Ishikawa (cell line): ENCODE results near the gene KCNIP3.

ENCODE experiments used
- CEBPB ChIP-seq: IDR thresholded peaks from 2 replicates; pipeline ENCODE4 v1.6.1; 2012
- CREB1 ChIP-seq: IDR thresholded peaks from 2 replicates; pipeline ENCODE4 v1.6.1; 2012; ENCODE audit warnings: low read depth
- EGR1 ChIP-seq: IDR thresholded peaks from 2 replicates; pipeline ENCODE4 v1.6.1; 2012
- EP300 ChIP-seq: IDR thresholded peaks from 2 replicates; pipeline ENCODE4 v1.6.1; 2012; ENCODE audit warnings: borderline replicate concordance
- FOXM1 ChIP-seq: IDR thresholded peaks from 2 replicates; pipeline ENCODE4 v1.6.1; 2012; ENCODE audit warnings: low read depth, borderline replicate concordance
- NFIC ChIP-seq: IDR thresholded peaks from 2 replicates; pipeline ENCODE4 v1.6.1; 2012
- RAD21 ChIP-seq: IDR thresholded peaks from 2 replicates; pipeline ENCODE4 v1.6.1; 2012; ENCODE audit warnings: low read depth
- TAF1 ChIP-seq: IDR thresholded peaks from 2 replicates; pipeline ENCODE4 v1.6.1; 2012; ENCODE audit warnings: low read depth, mild to moderate bottlenecking
- TCF12 ChIP-seq: IDR thresholded peaks from 2 replicates; pipeline ENCODE4 v1.6.1; 2012; ENCODE audit warnings: low read depth
- TEAD4 ChIP-seq: IDR thresholded peaks from 2 replicates; pipeline ENCODE4 v1.6.1; 2012
- USF1 ChIP-seq: IDR thresholded peaks from 2 replicates; pipeline ENCODE4 v1.6.1; 2012
- YY1 ChIP-seq: IDR thresholded peaks from 2 replicates; pipeline ENCODE4 v1.6.1; 2012; ENCODE audit warnings: low read depth
- ZBTB7A ChIP-seq: IDR thresholded peaks from 2 replicates; pipeline ENCODE4 v1.6.1; 2012; ENCODE audit warnings: low read depth
- TF ChIP-seq, protein P1 (sequence below): IDR thresholded peaks from 2 replicates; pipeline ENCODE4 v1.6.1; 2012; ENCODE audit warnings: low read depth, mild to moderate bottlenecking
- TF ChIP-seq, protein P2 (sequence below): IDR thresholded peaks from 2 replicates; pipeline ENCODE4 v1.6.1; 2012

Gene KCNIP3

GRCh38 chr2:95327861-95328260 lies 30.7 kb downstream of the KCNIP3 start:
- TF ChIP-seq TEAD4 = no peak
- TF ChIP-seq NFIC = no peak
- TF ChIP-seq YY1 = no peak
- TF ChIP-seq FOXM1 = no peak
- no peak for TF ChIP-seq ZBTB7A
- TF ChIP-seq USF1 = no peak
- TF ChIP-seq, protein P1, sequence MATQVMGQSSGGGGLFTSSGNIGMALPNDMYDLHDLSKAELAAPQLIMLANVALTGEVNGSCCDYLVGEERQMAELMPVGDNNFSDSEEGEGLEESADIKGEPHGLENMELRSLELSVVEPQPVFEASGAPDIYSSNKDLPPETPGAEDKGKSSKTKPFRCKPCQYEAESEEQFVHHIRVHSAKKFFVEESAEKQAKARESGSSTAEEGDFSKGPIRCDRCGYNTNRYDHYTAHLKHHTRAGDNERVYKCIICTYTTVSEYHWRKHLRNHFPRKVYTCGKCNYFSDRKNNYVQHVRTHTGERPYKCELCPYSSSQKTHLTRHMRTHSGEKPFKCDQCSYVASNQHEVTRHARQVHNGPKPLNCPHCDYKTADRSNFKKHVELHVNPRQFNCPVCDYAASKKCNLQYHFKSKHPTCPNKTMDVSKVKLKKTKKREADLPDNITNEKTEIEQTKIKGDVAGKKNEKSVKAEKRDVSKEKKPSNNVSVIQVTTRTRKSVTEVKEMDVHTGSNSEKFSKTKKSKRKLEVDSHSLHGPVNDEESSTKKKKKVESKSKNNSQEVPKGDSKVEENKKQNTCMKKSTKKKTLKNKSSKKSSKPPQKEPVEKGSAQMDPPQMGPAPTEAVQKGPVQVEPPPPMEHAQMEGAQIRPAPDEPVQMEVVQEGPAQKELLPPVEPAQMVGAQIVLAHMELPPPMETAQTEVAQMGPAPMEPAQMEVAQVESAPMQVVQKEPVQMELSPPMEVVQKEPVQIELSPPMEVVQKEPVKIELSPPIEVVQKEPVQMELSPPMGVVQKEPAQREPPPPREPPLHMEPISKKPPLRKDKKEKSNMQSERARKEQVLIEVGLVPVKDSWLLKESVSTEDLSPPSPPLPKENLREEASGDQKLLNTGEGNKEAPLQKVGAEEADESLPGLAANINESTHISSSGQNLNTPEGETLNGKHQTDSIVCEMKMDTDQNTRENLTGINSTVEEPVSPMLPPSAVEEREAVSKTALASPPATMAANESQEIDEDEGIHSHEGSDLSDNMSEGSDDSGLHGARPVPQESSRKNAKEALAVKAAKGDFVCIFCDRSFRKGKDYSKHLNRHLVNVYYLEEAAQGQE = no peak
- no peak for TF ChIP-seq TAF1
- TF ChIP-seq TCF12 = no peak
- no peak for TF ChIP-seq CEBPB
- TF ChIP-seq EGR1 = no peak
- TF ChIP-seq CREB1 = no peak
- TF ChIP-seq RAD21 = no peak

GRCh38 chr2:95328358-95329125 lies 31.4 kb downstream of the KCNIP3 start:
- no peak for TF ChIP-seq YY1
- TF ChIP-seq TCF12 = no peak
- no peak for TF ChIP-seq TAF1
- TF ChIP-seq, protein P1 = no peak
- TF ChIP-seq EP300 = no peak
- TF ChIP-seq RAD21 = no peak
- TF ChIP-seq TEAD4 = no peak
- TF ChIP-seq CEBPB = no peak
- TF ChIP-seq USF1 = no peak

DNA sequence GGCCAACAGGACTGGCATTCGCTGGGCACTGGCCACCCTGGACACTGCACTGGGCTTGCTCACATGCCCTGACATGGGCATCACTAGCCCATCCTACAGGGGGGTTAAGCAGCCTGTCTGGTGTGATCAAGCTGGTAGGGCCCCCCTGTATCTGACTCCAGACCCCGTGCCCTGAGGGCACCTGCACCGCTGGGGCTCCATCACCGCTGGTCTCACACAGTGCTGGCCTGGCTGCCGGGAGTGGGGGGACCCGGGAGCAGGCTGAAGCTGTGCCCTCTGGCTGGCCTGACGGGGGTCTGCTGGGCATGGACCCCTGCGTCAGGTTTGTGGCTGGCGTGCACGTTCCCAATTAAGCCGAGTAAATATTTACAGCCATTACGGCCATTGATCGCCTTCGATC lies 32.3 kb downstream of the KCNIP3 start:
- TF ChIP-seq EGR1 (no peak), TEAD4 (no peak), CREB1 (no peak), TCF12 (no peak), NFIC (no peak), ZBTB7A (no peak), RAD21 (no peak), TAF1 (no peak), USF1 (no peak), FOXM1 (no peak), YY1 (no peak), EP300 (no peak), CEBPB (no peak)
- TF ChIP-seq, protein P1 = no peak
- TF ChIP-seq, protein P2, sequence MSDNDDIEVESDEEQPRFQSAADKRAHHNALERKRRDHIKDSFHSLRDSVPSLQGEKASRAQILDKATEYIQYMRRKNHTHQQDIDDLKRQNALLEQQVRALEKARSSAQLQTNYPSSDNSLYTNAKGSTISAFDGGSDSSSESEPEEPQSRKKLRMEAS = no peak

DNA sequence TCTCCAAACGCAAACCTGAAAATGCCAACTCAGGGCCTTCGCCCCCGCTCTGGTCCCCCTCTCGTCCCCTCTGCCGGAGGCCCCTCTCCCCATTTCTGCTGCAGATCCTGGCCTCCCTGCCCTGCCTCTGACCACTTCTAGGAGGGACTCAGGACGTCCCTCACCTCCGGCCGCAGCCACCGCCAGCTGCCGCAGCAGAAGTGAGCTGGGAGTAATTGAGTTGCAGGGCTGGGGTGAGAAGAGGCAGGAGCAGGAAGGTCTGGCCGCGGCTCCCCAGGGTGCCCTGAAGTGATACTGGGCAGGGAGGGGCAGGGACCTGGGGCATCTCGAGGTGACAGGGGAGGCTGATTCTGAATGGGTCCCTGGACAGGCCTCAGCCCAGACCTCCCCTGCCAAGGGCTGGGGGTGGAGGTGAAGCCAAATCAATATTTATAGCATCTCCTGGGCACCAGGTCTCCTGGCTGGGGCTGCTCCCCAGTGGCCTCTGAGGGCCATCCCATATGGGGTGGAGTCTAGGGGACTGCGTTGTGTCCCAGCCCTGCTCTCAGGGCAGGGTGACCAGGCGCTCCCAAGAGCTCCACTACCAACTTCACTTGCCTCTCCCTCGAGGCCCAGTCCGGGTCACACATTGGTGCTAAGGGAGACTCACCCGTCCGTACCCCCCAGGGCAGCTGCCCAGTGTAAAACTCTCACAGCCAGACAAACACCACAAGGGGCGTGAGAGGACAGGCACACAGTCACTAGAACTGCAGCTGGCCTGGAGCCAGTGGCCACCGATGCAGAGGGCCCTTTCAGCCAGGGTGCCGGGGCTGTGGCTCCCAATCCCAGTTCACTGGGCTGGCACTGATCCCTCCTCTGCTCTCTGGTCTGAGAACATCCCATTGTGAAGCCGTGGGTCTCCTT lies 33.0 kb downstream of the KCNIP3 start:
- TF ChIP-seq FOXM1 (no peak), TEAD4 (no peak), NFIC (peak; percentile 65; the same call in 1 of the 2 replicates)
